ENCODE data around the gene TXNRD2. TPM values are rescaled to one million over a fixed set of nuclear protein-coding genes. Genes with fewer than 3 reads are reported as not detected.

The TXNRD2 gene
- total RNA-seq, 1 donor from 2014 or later, result 47.5 TPM

DNA sequence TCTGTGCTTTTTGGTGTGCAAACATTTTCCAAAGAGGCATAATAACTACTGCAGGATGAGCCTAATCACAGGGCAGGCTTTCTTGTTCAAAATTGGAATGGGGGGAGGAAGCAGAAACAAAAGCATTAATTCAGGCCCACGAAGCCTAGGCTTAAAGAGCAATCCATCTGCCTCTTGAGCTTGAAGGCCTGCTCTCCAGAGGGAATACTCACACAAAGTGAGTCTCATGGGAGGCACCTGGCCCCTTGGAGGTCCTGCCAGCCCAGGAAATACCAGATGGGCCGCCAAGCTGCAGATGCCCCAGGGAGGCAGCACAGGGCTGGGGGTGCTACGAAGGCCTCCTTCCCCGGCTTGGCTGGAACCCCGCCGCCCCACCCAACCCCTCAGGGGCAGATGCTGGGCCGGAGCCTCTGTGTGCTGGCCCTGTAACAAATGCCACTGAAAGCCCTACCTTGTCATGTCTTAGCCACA lies 39.3 kb downstream of the TXNRD2 start:
- intact Hi-C loops (cut with DNase I), result no loop called here
- Histone ChIP-seq H3K36me3 (peaks cover 53% of the 10 kb centered on the region), H3K9me3 (no peaks in the 10 kb centered on the region)

DNA sequence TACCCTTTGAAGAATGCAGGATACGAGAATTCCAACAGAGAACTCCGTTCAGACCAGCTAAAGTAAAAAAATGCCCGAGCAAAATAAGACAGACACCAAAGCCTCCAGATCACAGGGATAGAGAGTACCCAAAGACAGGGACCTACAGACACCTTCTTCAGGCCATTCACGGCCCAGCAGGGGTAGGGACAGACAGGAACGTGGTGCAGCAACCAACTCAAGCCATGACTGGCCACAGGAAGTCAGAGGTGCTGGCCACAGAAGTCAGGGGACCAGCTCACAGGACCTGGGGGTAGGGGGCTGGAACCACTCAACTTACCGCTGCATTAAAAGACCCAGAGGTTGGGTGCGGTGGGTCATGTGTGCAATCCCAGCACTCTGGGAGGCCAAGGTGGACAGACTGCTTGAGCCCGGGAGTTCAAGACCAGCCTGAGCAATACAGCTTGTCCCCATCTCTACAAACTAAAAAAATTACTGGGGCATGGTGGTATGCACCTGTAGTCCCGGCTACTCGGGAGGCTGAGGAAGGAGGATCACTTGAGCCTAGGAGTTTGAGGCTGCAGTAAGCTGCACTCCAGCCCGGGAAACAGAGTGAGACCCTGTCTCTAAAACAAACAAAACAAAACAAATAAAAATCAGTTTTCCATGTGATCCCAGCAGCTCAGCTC lies 39.9 kb downstream of the TXNRD2 start:
- no peak overlapping the region for H3K27ac ChIP-seq
- H3K4me3 ChIP-seq, result no peak overlapping the region
- no peaks in the 10 kb centered on the region for H3K4me1 ChIP-seq
- TF ChIP-seq, protein P1, sequence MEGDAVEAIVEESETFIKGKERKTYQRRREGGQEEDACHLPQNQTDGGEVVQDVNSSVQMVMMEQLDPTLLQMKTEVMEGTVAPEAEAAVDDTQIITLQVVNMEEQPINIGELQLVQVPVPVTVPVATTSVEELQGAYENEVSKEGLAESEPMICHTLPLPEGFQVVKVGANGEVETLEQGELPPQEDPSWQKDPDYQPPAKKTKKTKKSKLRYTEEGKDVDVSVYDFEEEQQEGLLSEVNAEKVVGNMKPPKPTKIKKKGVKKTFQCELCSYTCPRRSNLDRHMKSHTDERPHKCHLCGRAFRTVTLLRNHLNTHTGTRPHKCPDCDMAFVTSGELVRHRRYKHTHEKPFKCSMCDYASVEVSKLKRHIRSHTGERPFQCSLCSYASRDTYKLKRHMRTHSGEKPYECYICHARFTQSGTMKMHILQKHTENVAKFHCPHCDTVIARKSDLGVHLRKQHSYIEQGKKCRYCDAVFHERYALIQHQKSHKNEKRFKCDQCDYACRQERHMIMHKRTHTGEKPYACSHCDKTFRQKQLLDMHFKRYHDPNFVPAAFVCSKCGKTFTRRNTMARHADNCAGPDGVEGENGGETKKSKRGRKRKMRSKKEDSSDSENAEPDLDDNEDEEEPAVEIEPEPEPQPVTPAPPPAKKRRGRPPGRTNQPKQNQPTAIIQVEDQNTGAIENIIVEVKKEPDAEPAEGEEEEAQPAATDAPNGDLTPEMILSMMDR (IDR thresholded peaks at IDR 0.05), result no peak
- no peaks in the 10 kb centered on the region for H3K27me3 ChIP-seq (ENCODE audit: low read depth)
- H3K36me3 ChIP-seq, result peaks cover 57% of the 10 kb centered on the region
- ATAC-seq (no peak), DNase-seq (no peak)
- intact Hi-C loops (cut with DNase I), result no loop called here
- H3K9me3 ChIP-seq, result no peaks in the 10 kb centered on the region

More for the DNA sequence above, 39.3 kb downstream of the TXNRD2 start:
- Histone ChIP-seq H3K4me3 (no peak overlapping the region), H3K4me1 (no peaks in the 10 kb centered on the region), H3K27ac (no peak overlapping the region), H3K27me3 (ENCODE audit: low read depth) (no peaks in the 10 kb centered on the region)
- TF ChIP-seq, protein P1 (IDR thresholded peaks at IDR 0.05), result no peak
- ATAC-seq (no peak), DNase-seq (no peak)

DNA sequence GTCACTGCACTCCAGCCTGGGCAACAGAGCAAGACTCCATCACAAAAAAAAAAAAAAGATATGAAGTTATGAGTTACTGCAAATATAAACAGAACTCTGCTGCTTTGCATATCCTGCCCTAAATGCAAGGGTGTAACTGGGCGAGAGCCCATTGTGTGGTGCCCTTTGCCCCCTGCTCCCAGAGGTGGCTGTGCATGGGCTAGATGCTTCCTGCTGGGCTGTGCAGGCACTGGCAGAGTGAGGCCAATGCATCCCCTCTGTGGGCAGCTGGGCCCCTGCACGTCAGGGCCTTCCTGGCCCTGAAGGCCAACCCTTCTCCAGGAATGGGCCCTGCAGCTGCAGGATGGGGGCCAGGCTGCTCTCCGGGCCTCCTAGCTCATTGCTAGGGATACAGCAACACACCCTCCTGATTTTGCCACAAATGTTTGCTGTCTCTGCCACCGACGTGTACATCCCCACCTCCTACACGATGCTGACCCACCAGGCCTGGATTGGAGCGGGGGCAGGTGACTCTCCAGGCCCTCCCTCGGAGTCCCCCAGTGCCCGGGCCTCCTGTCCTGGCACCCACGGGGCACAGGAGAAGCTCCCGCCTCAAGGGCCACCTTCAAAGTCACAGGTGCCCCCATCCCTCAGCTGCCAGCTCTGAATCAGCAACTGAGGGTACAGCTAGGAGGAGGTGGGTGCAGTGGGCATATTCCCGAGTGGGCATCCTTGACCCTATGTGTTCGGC lies 40.7 kb downstream of the TXNRD2 start:
- Histone ChIP-seq H3K4me3 (no peak overlapping the region), H3K27ac (no peak overlapping the region), H3K36me3 (peaks cover 53% of the 10 kb centered on the region), H3K27me3 (ENCODE audit: low read depth) (no peaks in the 10 kb centered on the region), H3K9me3 (no peaks in the 10 kb centered on the region), H3K4me1 (no peaks in the 10 kb centered on the region)
- intact Hi-C loops (cut with DNase I), result no loop called here
- TF ChIP-seq, protein P1 (IDR thresholded peaks at IDR 0.05), result no peak
- DNase-seq (no peak), ATAC-seq (no peak)

DNA sequence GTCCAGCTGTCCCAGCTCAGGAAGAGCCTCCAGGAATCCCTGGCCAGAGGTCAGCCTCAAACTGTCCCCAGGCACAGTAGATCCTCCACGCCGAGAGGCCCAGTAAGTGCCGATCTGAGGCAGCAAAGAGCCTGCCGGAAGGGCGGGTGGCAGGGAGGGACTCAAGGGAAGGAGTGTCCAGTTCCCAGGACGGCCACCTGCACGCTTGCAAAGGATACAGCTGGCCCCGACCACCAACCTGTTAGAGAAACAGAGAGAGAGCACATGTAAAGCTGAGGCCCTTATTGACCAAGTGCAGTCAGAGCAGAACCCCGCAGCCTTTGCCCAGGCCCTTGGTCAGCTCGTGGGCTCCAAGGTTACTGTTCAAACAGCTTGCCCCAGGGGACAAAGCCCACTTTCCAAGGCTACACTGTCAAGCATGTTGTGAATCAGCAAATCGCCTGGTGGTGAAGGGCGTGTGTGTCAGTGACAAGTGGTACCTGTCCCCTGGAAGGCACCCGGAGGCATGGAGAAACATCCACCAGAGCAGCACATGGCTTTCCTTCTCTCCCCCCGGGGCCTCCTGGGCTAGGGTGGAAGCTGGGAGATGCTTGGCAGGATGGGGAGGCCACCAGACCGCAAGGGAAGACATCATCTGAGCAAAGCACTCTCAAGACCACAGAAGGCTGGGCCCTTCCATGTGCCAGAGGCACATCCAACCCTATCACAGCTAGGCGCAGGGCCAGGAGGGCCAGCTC lies 42.6 kb downstream of the TXNRD2 start:
- H3K4me3 ChIP-seq, result no peak overlapping the region
- peaks cover 62% of the 10 kb centered on the region for H3K36me3 ChIP-seq
- H3K9me3 ChIP-seq, result no peaks in the 10 kb centered on the region
- ATAC-seq, result no peak
- H3K4me1 ChIP-seq, result no peaks in the 10 kb centered on the region
- intact Hi-C loops (cut with DNase I), result no loop called here
- TF ChIP-seq, protein P1 (IDR thresholded peaks at IDR 0.05), result no peak
- H3K27ac ChIP-seq, result no peak overlapping the region
- H3K27me3 ChIP-seq (ENCODE audit: low read depth), result no peaks in the 10 kb centered on the region
- no peak for DNase-seq

DNA sequence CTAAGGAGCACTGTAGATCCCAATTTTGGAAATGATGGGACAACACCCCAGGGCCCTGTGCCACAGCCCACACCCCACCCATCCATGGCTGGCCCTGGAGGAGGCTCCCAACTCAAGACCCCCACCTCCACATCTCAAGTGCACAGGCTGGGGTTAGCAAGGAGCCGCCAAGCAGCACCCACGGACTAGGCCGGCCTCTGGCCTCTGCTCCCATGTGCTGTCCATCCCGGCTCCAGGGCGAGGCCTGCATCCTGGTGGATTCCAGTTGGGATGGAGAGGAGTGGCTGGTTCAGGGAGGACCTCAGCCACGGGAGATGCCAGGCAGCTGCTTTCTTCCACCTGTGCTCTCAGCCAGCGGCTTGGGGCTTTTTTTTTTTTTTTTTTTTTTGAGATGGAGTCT lies 43.5 kb downstream of the TXNRD2 start:
- TF ChIP-seq, protein P1 (IDR thresholded peaks at IDR 0.05), result no peak
- Histone ChIP-seq H3K36me3 (peaks cover 66% of the 10 kb centered on the region), H3K27ac (no peak overlapping the region), H3K27me3 (ENCODE audit: low read depth) (no peaks in the 10 kb centered on the region), H3K4me1 (no peaks in the 10 kb centered on the region), H3K4me3 (no peak overlapping the region), H3K9me3 (no peaks in the 10 kb centered on the region)
- intact Hi-C loops (cut with DNase I), result no loop called here
- ATAC-seq (no peak), DNase-seq (no peak)

Measured in lower lobe of right lung (tissue), 2 donors.